GM19463 (cell line): ENCODE data around the gene ATP5ME.
"Not testable (repeated sequence)": the region's sequence is repeated elsewhere in the genome, so short reads cannot be mapped to it uniquely, and the experiment has no call there.

Experiments
- ATAC-seq: cut with Tn5 transposase; IDR thresholded peaks from one replicate; pipeline ENCODE4 v1.9.1; 2021; ENCODE audit warnings: mild to moderate bottlenecking, moderate library complexity; ENCODE audit not compliant: unreplicated experiment

ATP5ME gene, protein sequence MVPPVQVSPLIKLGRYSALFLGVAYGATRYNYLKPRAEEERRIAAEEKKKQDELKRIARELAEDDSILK

DNA sequence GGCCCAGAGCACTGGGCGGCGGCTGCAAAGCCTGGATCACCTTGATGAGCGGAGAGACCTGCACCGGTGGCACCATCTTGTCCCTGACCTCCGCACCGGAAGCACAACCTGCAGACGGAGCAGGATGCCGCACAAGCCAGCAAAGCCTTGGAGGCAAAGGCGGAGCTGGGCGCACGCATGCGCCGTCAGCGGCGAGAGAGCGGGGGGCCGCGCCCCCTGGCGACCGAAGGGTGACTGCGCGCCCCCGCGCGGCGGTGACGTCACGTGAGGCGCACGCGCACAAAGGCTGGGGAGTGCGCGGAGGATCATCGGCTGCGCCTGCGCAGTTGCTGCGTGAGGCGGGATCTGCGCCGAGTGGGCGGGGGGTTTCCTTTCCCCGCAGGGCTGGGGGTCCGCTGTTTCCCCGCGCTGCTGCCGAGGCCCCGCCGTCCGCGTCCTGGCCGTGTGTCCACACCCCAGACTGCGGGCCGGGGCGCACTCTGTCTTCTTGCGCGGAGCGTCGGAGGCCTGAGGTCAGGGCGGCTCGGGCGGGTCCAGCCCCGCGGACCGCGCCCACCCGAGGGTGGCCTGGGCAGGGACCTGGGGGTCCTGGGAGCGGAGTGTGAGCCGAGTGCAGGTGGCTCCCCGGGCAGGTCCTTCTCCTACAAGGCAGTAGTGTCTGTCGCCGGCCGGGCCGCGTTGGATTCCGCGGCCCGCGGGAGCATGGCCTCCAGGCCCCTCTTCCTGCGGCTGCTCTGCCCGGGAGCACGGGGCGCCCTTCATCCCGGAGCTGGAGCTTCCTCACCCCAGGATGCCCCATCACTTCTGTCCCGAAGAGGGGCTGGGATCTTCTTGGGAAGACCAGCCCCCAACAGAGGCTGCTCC lies at the start of gene ATP5ME, which contains the start of gene MYL5:
ATP5ME (minus strand) TSS at position 105 of the 864 bp plus-strand sequence; CDS start at position 76, 29 bp downstream.
MYL5 (plus strand) TSS at position 371 of the 864 bp plus-strand sequence. CDS start 3,485 bp downstream, outside the sequence.
- ATAC-seq = peak; percentile 74

DNA sequence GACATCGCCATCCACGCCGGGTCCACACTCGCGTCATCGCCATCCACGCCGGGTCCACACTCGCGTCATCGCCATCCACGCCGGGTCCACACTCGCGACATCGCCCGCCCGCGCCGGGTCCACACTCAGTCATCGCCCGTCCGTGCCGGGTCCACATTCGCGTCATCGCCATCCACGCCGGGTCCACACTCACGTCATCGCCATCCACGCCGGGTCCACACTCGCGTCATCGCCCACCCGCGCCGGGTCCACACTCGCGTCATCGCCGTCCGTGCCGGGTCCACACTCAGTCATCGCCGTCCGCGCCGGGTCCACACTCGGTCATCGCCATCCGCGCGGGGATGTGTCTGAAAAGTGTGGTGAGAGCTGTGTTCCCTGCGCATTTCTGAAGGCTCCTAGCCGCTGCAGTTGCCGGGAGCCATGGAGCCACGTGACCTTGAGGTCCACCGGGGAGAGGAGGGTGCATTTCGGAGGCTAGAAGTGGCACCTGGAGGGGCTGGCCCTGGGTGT lies 48.8 kb upstream of the ATP5ME start:
- no peak for ATAC-seq

DNA sequence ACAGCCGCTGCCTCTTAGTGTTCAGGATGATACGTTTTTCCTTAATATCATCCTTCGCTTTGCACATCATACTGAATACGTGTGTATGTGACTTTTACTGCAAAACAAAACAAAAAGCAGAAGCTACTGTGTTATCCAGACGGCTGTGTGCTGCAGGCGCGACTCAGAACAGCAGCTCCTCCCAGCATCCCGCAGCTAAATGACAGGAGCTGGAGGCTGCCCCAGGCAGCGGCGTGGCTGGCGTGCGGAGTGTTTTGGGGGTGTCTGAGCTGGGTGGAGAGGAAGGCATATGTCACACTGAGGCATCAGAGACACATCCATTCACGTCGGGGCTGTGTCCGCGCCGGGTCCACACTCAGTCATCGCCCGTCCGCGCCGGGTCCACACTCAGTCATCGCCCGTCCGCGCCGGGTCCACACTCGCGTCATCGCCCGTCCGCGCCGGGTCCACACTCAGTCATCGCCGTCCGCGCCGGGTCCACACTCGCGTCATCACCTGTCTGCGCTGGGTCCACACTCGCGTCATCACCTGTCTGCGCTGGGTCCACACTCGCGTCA lies 48.2 kb upstream of the ATP5ME start:
- ATAC-seq = no peak

DNA sequence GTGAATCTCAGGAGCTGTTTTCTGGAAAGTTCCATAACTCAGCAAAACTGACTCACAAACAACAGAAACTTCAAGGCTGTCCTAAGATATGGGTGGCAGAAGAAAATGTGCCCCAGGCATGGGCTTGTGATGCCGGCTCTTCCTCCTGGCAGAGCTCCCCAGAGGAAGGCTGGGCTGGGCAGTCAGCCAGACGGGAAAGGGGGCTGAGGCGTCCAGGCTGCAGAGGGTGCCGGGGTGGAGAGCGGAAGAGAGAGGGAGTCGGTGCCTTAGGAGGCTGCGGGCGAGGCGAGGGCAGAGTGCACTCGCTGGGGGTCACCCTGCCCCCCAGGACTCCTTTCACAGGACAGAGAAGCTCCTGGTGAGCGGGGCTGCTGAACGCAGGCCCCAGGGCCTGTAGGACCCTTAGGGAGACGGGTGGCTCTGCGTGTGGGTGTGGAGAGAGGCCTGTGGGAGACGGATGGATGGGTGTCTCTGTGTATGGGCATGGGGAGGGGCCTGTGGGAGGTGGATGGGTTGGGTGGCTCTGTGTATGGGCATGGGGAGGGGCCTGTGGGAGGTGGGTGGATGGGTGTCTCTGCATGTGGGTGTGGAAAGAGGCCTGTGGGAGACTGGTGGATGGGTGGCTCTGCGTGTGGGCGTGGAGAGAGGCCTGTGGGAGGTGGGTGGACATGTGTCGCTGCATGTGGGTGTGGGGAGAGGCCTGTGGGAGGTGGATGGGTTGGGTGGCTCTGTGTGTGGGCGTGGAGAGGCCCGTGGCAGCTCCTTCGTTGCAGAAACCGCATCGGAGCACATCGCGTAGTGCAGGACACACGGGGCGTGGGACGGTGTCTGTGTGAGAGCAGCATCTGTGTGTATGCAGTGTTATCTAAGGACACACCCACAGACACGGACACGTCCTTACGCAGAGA lies 47.4 kb upstream of the ATP5ME start:
- ATAC-seq = no peak

DNA sequence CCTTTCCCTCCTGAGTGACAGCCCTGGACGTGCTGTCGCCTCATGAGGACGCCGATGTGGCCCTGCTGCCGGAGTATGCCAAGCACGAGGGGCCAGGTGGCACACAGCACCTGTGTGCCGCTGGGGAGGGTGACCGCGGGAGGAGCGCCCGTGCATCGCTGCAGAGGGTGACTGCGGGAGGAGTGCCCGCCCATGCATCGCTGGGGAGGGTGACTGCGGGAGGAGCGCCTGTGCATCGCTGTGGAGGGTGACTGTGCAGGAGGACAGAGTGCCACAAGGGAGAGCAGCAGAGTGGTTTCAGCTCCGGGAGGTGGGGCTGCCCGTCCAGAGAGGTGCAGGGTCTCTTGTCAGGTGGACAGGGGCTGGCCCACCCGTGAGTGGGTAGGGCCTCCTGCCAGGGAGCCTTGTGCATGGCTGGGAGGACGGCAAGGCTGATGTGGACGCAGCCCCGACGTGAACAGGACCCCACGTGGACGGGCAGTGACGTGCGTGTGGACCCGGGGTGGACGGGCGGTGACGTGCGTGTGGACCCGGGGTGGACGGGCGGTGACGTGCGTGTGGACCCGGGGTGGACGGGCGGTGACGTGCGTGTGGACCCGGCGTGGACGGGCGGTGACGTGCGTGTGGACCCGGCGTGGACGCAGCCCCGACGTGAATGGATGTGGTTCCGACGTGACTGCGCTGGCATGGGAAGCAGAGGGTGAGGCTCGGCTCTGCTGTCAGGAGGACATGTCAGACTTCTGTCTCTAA lies 46.2 kb upstream of the ATP5ME start:
- ATAC-seq = no peak

DNA sequence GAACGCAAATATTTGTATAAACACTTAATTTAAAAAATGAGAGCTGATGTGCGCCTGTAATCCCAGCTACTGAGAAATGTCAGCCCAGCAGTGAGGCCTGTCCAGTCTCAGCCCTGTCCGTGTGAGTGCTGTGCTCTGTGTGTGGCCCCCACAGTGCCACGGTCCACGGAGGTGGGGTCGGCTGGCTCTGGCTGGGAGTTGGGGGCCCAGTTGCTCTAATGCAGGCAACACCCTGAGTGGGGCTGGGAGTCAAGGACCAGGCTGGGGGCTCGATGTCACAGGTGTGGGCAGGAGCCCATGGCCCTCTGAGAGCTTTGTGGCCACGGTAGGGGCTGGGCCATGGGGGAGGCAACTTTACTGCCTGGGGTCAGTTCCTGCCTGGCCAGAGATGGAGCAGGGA lies 44.4 kb upstream of the ATP5ME start:
- ATAC-seq = no peak

DNA sequence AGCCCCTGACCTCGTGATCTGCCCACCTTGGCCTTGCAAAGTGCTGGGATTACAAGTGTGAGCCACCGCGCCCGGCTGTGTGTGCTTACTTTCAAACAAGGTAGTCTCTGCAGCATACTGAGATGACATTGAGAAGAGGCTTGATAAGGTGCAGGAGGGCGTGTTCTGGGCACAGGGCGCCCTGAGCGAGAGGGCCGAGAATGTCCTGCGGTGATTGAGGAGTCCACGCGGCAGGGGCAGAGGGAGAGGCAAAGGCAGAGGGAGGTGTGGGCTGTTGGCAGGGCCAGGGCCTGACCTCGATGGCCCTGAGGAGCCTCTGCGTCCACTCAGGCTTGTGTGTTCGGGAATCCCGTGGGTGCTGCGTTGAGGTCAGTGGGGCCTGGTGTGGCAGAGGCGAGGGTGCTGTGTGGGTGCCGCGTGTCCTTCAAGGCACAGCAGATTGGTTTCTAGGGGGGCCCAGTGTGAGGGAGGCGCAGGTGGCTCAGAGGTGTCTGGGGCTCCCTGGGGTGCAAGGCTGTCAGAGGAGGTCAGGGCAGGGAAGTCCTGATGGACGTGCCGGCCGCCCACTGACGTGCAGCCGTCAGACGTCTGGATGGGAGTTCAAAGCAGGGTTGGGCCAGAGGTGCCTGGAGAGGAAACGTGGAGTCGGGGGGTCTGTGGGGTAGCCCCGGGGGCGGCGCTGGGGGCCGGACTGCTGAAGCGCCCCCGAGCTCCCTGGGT lies 43.7 kb upstream of the ATP5ME start:
- ATAC-seq = no peak

DNA sequence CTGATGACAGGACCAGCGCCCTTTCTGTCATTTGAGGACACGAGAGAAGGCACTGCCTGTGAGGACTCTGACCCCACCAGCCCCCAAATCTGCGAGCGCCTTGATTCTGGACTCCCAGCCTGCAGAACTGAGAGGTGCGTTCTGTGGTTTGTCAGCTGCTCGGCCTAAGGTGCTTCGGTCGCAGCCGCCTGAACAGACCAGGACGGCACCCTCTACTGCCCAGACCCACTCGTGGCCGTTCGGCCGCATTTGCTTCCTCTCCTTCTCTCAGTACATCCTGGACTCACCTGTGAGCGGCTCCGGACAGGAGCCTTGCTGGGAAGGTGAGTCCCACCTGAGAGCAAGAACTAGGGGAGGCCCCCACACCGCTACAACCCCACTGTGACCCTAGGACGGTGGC lies 40.0 kb upstream of the ATP5ME start:
- no peak for ATAC-seq

DNA sequence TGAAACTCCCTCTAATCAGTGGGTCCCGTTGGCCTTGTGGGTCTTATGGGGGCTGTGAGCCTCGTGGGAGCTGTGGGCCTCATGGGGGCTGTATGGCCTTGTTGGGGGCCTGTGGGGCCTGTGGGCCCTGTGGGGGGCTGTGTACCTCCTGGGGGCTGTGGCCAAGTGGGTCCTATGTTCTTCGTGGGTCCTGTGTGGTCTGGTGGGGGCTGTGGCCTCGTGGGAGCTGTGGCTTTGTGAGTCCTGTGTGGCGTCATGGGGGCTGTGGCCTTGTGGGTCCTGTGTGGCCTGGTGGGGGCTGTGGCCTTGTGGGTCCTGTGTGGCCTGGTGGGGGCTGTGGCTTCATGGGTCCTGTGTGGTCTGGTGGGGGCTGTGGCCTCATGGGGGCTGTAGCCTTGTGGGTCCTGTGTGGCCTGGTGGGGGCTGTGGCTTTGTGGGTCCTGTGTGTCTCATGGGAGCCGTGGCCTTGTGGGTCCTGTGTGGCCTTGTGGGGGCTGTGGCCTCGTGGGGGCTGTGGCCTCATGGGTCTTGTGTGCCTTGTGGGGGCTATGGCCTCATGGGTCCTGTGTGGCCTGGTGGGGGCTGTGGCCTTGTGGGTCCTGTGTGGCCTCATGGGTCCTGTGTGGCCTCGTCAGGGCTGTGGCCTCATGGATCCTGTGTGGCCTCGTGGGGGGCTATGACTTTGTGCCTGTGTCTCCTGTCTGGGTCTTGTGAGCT lies 39.0 kb upstream of the ATP5ME start:
- ATAC-seq = no peak

DNA sequence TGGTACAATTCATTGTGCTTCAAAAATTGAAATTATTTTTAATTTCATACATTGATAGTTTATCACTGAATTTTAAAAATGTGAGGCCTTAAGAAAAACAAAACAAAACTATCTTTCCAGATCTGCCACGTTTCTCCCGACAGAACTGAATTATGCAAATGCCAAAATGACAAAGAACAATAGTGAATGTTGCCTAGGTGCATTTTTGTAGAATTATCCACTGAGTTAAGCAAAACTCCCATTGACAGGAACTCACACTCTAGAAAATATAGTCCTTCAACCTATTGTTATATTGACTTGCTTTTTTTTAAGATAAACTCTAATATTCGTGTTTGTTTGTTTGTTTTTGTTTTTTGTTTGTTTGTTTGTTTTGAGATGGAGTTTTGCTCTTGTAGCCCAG lies 38.0 kb upstream of the ATP5ME start:
- no peak for ATAC-seq

DNA sequence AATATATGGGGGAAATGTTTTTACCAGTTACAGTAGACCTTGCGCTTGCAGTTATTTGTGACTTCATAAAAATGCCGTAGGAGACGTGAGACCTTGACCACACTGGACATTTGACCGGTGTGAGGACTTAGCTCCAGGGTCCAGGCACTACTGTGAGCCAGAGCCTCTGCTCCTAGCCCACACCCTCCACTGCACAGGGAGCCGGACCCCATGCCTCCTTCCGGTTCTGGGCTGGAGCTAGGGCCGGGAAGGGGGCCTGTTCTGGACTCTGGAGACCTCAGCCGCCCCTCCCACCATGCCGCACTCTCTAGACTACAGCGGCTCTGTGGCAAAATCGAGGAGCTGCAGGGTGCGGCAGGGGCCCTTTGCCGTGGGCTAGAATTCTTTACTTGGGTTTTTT lies 36.8 kb upstream of the ATP5ME start:
- ATAC-seq = no peak

DNA sequence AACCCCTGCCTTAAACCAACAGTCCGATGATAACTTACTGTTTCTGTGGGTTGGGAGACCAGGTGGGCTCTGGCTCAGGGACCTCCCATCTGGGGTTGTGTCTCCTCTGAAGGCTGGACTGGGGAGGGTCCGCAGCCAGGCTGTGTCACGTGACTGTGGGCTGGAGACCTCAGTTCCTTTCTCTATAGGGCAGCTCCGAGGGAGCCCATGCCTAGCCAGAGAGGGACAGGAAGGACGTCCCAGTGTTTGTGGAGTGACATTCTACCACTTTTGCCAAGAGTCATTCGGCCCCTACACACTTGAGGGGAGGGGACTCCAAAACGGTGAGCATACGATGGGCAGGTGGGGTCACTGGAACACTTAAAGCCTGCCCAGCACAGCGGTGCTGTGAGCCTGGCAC lies 36.0 kb upstream of the ATP5ME start:
- no peak for ATAC-seq

DNA sequence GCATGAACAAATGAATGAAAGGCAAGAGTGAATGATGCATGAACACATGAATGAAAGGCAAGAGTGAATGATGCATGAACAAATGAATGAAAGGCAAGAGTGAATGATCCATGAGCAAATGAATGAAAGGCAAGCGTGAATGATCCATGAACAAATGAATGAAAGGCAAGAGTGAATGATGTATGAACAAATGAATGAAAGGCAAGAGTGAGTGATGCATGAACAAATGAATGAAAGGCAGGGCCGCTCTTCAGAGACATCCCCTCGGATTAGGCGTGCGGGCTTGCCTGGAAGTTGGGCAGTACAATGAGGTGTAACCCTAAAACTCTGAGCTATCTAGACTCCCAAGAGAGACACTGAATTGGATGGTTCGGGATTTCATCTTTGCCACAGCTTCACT lies 35.3 kb upstream of the ATP5ME start:
- no peak for ATAC-seq

DNA sequence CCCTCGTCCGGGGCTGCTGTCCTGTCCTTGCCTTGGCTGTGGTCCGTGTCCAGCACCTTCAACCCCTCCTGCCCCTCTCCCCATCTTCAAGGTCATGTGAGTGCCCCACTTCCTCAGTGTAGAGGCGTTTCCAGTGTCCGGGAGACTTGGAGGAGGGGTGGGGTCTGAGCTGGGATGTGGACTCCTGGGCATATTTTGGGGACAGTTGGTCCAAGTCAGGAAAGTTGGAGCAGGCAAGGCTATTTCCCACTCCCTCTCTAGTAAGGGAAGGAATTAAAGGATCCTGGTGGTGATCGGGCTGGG lies 34.5 kb upstream of the ATP5ME start:
- no peak for ATAC-seq

DNA sequence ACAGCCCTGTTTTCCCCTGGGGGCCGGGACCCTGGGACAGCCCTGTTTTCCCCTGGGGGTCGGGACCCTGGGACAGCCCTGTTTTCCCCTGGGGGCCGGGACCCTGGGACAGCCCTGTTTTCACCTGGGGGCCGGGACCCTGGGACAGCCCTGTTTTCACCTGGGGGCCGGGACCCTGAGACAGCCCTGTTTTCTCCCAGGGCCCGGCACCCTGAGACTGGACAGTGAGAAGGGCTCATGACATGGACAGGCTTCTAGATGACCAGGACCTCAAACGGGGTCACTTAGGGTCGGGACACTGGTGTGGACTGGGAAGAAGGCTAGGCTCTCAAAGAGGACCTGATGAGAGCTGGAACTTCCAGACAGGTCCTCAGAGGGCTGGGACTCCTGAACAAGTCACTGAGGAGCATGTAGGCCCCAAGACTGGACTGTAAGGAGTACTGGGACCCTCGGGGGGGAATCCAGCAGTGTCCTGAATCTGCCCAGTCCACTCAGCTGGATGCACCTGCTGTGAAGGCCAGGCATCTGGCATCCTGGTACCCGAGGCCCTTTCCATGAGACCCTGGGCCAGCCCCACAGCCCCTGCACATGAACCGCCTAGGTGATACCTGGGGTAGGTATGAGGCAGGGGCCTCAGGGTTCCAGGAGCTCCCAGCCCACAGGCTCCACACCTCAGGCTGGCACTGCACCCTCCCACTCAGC lies 34.0 kb upstream of the ATP5ME start:
- ATAC-seq = no peak

DNA sequence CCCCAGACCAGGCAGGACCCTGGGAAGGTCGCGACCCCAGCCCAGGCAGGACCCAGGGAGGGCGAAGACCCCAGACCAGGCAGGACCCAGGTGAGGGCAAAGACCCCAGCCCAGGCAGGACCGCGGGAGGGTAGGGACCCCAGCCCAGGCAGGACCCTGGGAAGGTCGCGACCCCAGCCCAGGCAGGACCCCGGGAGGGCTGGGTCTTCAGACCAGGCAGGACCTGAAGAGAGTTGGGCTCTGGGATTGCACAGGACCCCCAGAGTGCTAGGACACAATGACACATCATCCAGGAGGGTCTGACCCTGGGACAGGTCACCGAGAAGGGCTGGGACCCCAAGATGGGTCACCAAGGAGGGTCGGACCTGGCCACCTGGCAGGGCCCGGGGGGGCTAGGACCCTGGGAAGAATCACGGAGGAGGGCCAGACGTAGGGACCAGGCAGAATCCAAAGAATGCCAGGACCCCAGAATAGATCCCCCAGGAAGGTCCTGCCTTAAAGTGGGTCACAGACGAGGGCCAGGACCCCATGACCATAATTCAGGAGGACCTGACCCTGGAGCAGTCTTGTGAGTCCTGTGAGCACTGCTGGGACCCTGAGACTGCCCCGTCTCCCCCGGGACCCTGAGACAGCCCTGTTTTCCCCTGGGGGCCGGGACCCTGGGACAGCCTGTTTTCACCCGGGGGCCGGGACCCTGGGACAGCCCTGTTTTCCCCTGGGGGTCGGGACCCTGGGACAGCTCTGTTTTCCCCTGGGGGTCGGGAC lies 32.9 kb upstream of the ATP5ME start:
- no peak for ATAC-seq

DNA sequence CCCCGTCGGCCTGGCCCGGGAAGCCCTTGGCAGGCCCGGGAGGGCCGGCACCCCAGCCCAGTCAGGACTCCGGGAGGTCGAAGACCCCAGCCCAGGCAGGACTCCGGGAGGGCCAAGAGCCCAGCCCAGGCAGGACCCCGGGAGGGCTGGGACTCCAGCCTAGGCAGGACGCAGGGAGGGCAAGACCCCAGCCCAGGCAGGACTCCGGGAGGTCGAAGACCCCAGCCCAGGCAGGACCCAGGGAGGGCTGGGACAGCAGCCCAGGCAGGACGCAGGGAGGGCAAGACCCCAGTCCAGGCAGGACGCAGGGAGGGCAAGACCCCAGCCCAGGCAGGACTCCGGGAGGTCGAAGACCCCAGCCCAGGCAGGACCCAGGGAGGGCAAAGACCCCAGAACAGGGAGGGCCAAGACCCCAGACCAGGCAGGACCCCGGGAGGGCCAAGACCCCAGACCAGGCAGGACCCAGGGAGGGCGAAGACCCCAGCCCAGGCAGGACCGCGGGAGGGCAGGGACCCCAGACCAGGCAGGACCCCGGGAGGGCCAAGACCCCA lies 32.1 kb upstream of the ATP5ME start:
- ATAC-seq = not testable (repeated sequence)
